NB4 (cell line): ENCODE results near the gene AUTS2.

Experiments used
- DNase-seq: peaks from one replicate; pipeline ENCODE4 v3.0.0; 2010; ENCODE audit warnings: low read depth
- H3K4me3 ChIP-seq: one replicate; pipeline ENCODE4 v1.5.1; 2011; ENCODE audit warnings: mild to moderate bottlenecking, low read depth, low read length, moderate library complexity
- MYC ChIP-seq: IDR thresholded peaks from 2 replicates; pipeline ENCODE4 v1.6.1; 2011; ENCODE audit warnings: low read depth, low read length
- POLR2A ChIP-seq: IDR thresholded peaks from 2 replicates; pipeline ENCODE4 v1.6.1; 2011; ENCODE audit warnings: mild to moderate bottlenecking; ENCODE audit not compliant: insufficient read length; ENCODE audit errors: extremely low read depth
- TF ChIP-seq, protein P1 (sequence below): IDR thresholded peaks from one replicate; pipeline ENCODE4 v1.5.1; 2012; ENCODE audit warnings: low read depth, low read length
- TF ChIP-seq, protein P2 (sequence below): IDR thresholded peaks from 2 replicates; pipeline ENCODE4 v1.6.1; 2011; ENCODE audit warnings: low read depth, low read length

Gene AUTS2

GRCh38 chr7:69818636-69819332 is 220.5 kb downstream of the AUTS2 start:
- no peak for DNase-seq
- no peak overlapping the region for H3K4me3 ChIP-seq
- TF ChIP-seq, protein P1, sequence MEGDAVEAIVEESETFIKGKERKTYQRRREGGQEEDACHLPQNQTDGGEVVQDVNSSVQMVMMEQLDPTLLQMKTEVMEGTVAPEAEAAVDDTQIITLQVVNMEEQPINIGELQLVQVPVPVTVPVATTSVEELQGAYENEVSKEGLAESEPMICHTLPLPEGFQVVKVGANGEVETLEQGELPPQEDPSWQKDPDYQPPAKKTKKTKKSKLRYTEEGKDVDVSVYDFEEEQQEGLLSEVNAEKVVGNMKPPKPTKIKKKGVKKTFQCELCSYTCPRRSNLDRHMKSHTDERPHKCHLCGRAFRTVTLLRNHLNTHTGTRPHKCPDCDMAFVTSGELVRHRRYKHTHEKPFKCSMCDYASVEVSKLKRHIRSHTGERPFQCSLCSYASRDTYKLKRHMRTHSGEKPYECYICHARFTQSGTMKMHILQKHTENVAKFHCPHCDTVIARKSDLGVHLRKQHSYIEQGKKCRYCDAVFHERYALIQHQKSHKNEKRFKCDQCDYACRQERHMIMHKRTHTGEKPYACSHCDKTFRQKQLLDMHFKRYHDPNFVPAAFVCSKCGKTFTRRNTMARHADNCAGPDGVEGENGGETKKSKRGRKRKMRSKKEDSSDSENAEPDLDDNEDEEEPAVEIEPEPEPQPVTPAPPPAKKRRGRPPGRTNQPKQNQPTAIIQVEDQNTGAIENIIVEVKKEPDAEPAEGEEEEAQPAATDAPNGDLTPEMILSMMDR = no peak
- TF ChIP-seq MYC = no peak
- TF ChIP-seq, protein P2, sequence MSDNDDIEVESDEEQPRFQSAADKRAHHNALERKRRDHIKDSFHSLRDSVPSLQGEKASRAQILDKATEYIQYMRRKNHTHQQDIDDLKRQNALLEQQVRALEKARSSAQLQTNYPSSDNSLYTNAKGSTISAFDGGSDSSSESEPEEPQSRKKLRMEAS = no peak
- no peak for TF ChIP-seq POLR2A

DNA sequence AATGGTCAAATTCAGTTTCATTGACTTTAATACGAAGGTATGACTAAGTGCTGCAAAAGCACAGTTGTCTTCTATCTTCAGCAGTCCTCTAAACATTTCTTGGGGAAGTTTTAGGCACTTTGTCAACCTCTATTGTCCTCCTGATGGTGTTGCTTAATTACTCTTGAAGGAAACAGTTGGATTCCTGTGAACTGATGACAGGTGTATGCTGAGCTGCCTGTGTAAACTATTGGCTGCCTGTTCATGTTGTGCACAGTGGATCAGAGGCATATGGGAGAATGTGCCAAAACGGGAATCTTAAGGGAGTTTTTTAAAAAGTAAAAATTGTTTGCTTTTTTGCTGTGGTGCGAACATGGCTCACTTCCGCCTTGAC is 221.0 kb downstream of the AUTS2 start:
- TF ChIP-seq POLR2A (no peak), MYC (no peak)
- TF ChIP-seq, protein P2 = no peak
- TF ChIP-seq, protein P1 = no peak
- H3K4me3 ChIP-seq = no peak overlapping the region

GRCh38 chr7:69820479-69821192 is 222.4 kb downstream of the AUTS2 start:
- TF ChIP-seq MYC (no peak), POLR2A (no peak)
- TF ChIP-seq, protein P1 = no peak
- TF ChIP-seq, protein P2 = no peak
- no peak overlapping the region for H3K4me3 ChIP-seq
- DNase-seq = no peak

More for the DNA sequence above, 221.0 kb downstream of the AUTS2 start:
- no peak for DNase-seq

DNA sequence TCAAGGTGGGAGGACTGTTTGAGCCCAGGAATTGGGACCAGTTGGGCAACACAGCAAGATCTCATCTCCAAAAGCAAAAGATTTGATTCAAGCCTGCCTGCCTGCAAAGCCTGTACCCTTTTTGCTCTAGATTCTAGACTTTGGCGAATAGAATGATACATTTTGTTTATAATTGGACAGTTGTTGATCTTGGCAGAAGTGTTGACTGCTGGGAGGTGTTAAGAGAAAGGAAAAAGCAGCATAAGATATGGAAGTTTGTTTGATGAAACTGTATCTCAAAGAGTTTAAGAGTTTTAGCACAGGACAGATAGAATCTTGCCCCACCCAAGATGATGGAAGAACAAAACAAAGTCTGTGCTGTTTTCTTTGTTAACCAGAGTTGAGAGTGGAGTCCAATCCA is 224.1 kb downstream of the AUTS2 start:
- no peak overlapping the region for H3K4me3 ChIP-seq
- TF ChIP-seq, protein P2 = no peak
- TF ChIP-seq, protein P1 = no peak
- no peak for TF ChIP-seq POLR2A
- TF ChIP-seq MYC = no peak
- DNase-seq = no peak

DNA sequence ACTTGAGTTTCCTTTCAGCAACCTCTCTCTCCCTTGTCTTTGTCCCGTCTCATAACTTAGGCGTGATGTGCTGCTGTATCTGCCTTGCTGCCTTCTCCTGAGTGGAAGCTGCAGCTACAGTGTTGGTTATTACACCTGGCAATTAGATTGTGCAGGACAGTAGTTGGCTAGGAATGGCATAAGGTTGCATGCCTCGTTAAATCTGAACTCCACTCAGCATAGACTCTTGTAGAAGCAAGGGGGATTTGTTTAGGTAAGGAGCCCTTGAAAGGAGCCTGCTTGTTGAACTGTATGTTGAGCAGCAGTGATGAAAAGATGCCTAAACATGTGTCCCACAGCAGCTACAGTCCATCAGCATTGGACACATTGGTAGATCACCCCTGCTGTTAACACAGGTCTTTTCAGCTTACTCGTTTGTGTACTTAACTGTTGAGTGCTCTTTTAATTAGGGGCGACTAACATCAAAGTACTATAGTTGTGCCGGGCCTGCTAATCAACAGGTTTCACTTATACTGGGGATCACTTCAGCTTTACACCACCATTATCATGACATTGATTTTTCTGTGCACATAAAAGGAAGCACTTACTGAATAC is 225.0 kb downstream of the AUTS2 start:
- H3K4me3 ChIP-seq = no peak overlapping the region
- no peak for DNase-seq
- no peak for TF ChIP-seq MYC
- TF ChIP-seq, protein P1 = no peak
- TF ChIP-seq POLR2A = no peak
- TF ChIP-seq, protein P2 = no peak
